ENCODE measurements around the gene CPNE7.

DNA sequence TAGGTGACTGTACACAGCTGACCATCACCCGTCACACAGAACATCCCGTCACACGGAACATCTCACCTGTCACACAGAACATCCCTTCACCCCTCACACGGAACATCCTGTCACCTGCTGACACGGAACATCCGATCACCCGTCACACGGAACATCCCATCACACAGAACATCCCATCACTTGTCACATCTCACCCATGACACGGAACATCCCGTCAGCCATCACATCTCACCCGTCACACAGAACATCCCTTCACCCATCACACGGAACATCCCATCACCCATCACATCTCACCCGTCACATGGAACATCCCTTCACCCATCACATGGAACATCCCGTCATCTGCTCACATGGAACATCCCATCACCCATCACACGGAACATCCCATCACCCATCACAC, 3.8 kb downstream of the CPNE7 start:
- TF ChIP-seq, protein P1, sequence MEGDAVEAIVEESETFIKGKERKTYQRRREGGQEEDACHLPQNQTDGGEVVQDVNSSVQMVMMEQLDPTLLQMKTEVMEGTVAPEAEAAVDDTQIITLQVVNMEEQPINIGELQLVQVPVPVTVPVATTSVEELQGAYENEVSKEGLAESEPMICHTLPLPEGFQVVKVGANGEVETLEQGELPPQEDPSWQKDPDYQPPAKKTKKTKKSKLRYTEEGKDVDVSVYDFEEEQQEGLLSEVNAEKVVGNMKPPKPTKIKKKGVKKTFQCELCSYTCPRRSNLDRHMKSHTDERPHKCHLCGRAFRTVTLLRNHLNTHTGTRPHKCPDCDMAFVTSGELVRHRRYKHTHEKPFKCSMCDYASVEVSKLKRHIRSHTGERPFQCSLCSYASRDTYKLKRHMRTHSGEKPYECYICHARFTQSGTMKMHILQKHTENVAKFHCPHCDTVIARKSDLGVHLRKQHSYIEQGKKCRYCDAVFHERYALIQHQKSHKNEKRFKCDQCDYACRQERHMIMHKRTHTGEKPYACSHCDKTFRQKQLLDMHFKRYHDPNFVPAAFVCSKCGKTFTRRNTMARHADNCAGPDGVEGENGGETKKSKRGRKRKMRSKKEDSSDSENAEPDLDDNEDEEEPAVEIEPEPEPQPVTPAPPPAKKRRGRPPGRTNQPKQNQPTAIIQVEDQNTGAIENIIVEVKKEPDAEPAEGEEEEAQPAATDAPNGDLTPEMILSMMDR (IDR thresholded peaks at IDR 0.05), result no peak
- TF ChIP-seq POLR2A (IDR thresholded peaks at IDR 0.05), result no peak
